GM23338 (cell line): ENCODE data around the gene BFSP2. TPM values are rescaled to one million over a fixed set of nuclear protein-coding genes. Genes with fewer than 3 reads are reported as not detected.

ENCODE experiments used
- ATAC-seq: fragments of 200-7000 bp; cut with Tn5 transposase; 3 replicates; pipeline ENCODE4 v1.9.1; 2020
- DNase-seq: peaks from one replicate; pipeline ENCODE4 v3.0.0-alpha.2; 2015; ENCODE audit warnings: low spot score
- H2AFZ ChIP-seq: fragments of 200-600 bp; sonication (generic); 2 replicates; pipeline ENCODE4 v1.8.0; 2016; ENCODE audit warnings: antibody characterized with exemption, mild to moderate bottlenecking, moderate library complexity
- H3F3A ChIP-seq: fragments of 200-600 bp; sonication (generic); replicated peaks from 2 replicates; pipeline ENCODE4 v1.8.0; 2017; ENCODE audit warnings: antibody characterized with exemption, mixed run types, low read depth
- H3K27ac ChIP-seq: fragments of 200-600 bp; sonication (generic); 2 replicates; pipeline ENCODE4 v1.6.1; 2016; ENCODE audit warnings: low read depth
- H3K27me3 ChIP-seq: fragments of 200-600 bp; sonication (generic); 2 replicates; pipeline ENCODE4 v1.8.0; 2016; ENCODE audit warnings: mild to moderate bottlenecking, mixed run types, moderate library complexity; ENCODE audit not compliant: insufficient read depth
- H3K36me3 ChIP-seq: fragments of 200-600 bp; sonication (generic); 2 replicates; pipeline ENCODE4 v1.8.0; 2016; ENCODE audit warnings: mild to moderate bottlenecking; ENCODE audit not compliant: insufficient read depth
- H3K4me1 ChIP-seq: fragments of 200-600 bp; sonication (generic); 2 replicates; pipeline ENCODE4 v1.8.0; 2016; ENCODE audit warnings: mild to moderate bottlenecking, moderate library complexity; ENCODE audit not compliant: insufficient read depth
- H3K4me2 ChIP-seq: fragments of 200-600 bp; sonication (generic); 2 replicates; pipeline ENCODE4 v1.7.1; 2017; ENCODE audit warnings: mixed run types
- H3K4me3 ChIP-seq: fragments of 200-600 bp; sonication (generic); 2 replicates; pipeline ENCODE4 v1.6.1; 2016; ENCODE audit warnings: mixed run types
- H3K79me2 ChIP-seq: fragments of 200-600 bp; sonication (generic); replicated peaks from 2 replicates; pipeline ENCODE4 v1.8.0; 2017; ENCODE audit warnings: mild to moderate bottlenecking; ENCODE audit not compliant: insufficient read depth
- H3K9me2 ChIP-seq: fragments of 200-600 bp; sonication (generic); 2 replicates; pipeline ENCODE4 v1.8.0; 2017; ENCODE audit not compliant: insufficient read depth
- H4K20me1 ChIP-seq: fragments of 200-600 bp; sonication (generic); replicated peaks from 2 replicates; pipeline ENCODE4 v1.8.0; 2017; ENCODE audit warnings: mild to moderate bottlenecking; ENCODE audit not compliant: insufficient read depth
- H3K27ac Mint-ChIP-seq: 2 replicates; pipeline ENCODE4 v1.8.0; 2020; ENCODE audit warnings: inconsistent platforms, mild to moderate bottlenecking, moderate library complexity, mixed read lengths
- H3K27me3 Mint-ChIP-seq: 3 replicates; pipeline ENCODE4 v1.8.0; 2022; ENCODE audit warnings: low read depth, mild to moderate bottlenecking, moderate library complexity, mixed read lengths, inconsistent platforms; ENCODE audit not compliant: insufficient read depth, poor library complexity
- H3K36me3 Mint-ChIP-seq: 3 replicates; pipeline ENCODE4 v1.8.0; 2021; ENCODE audit warnings: low read depth, mild to moderate bottlenecking, inconsistent platforms, moderate library complexity, mixed read lengths
- H3K4me1 Mint-ChIP-seq: 3 replicates; pipeline ENCODE4 v1.8.0; 2020; ENCODE audit warnings: mild to moderate bottlenecking, inconsistent platforms, mixed read lengths
- H3K4me3 Mint-ChIP-seq: 3 replicates; pipeline ENCODE4 v1.8.0; 2021; ENCODE audit warnings: moderate library complexity, mild to moderate bottlenecking, inconsistent platforms, mixed read lengths
- H3K9me3 Mint-ChIP-seq: 3 replicates; pipeline ENCODE4 v1.8.0; 2020; ENCODE audit warnings: moderate library complexity, mild to moderate bottlenecking, inconsistent platforms, mixed read lengths
- CREB1 ChIP-seq: fragments of 250-450 bp; sonication (Bioruptor Pico); IDR thresholded peaks from 2 replicates; pipeline ENCODE4 v1.5.0; 2020; ENCODE audit warnings: low read depth, mild to moderate bottlenecking, moderate library complexity
- CTCF ChIP-seq, 2 experiments: fragments of 200-600 bp in 1 of 2; sonication (generic) in 1 of 2; conservative IDR thresholded peaks; 2 replicates each; pipeline versions ENCODE4 v1.5.1 to v1.6.1; 2016 to 2017; ENCODE audit warnings: antibody characterized with exemption in 2 of 2, low read depth in 2 of 2, mild to moderate bottlenecking in 2 of 2, moderate library complexity in 1 of 2
- ETS1 ChIP-seq: IDR thresholded peaks from 2 replicates; pipeline ENCODE4 v1.6.1; 2016; ENCODE audit warnings: antibody characterized with exemption
- EZH2 ChIP-seq: fragments of 200-600 bp; sonication (generic); IDR thresholded peaks from one replicate; pipeline ENCODE4 v1.8.0; 2017; ENCODE audit warnings: antibody characterized with exemption, mild to moderate bottlenecking, low read depth; ENCODE audit not compliant: unreplicated experiment
- EZH2phosphoT487 ChIP-seq: fragments of 200-600 bp; sonication (generic); IDR thresholded peaks from one replicate; pipeline ENCODE4 v1.8.1; 2018; ENCODE audit warnings: antibody characterized with exemption; ENCODE audit not compliant: unreplicated experiment
- JUNB ChIP-seq: IDR thresholded peaks from one replicate; pipeline ENCODE4 v1.6.1; 2016; ENCODE audit warnings: antibody characterized with exemption; ENCODE audit not compliant: unreplicated experiment
- NANOG ChIP-seq: IDR thresholded peaks from 2 replicates; pipeline ENCODE4 v1.6.1; 2016; ENCODE audit warnings: antibody characterized with exemption, borderline replicate concordance
- REST ChIP-seq: IDR thresholded peaks from one replicate; pipeline ENCODE4 v1.6.1; 2018; ENCODE audit warnings: antibody characterized with exemption; ENCODE audit not compliant: unreplicated experiment
- STAT1 ChIP-seq: IDR thresholded peaks from one replicate; pipeline ENCODE4 v1.6.1; 2016; ENCODE audit warnings: antibody characterized with exemption; ENCODE audit not compliant: unreplicated experiment
- ZNF114 ChIP-seq: fragments of 250-450 bp; sonication (Bioruptor Pico); IDR thresholded peaks from 2 replicates; pipeline ENCODE4 v1.5.0; 2020; ENCODE audit warnings: mild to moderate bottlenecking, moderate library complexity
- ZNF331 ChIP-seq: fragments of 250-450 bp; sonication (Bioruptor Pico); IDR thresholded peaks from 2 replicates; pipeline ENCODE4 v1.5.0; 2020; ENCODE audit warnings: low read depth, mild to moderate bottlenecking, moderate library complexity
- ZNF462 ChIP-seq: fragments of 250-450 bp; sonication (Bioruptor Pico); IDR thresholded peaks from 2 replicates; pipeline ENCODE4 v1.5.0; 2020; ENCODE audit warnings: mild to moderate bottlenecking, moderate library complexity
- polyA plus RNA-seq: library from polyadenylated mRNA; unstranded; fragments of >200 nt; fragmentation: Nextera tagmentation; extraction: Ambion mirVana; gene quantifications from 2 replicates; pipeline ENCODE4 v1.2.1, GENCODE V29; 2016
- total RNA-seq: library from RNA; depleted of rRNA; stranded (reverse); fragments of >200 nt; shearing (Covaris generic); gene quantifications from 2 replicates; pipeline ENCODE4 v1.2.3, GENCODE V29; 2014

The BFSP2 gene
- total and polyA plus RNA-seq, 2 experiments from 2014 or later: not detected

GRCh38 chr3:133443649-133444422 lies 44.0 kb downstream of the BFSP2 start:
- Histone ChIP-seq H4K20me1 (no peaks in the 10 kb centered on the region), H3K4me1 (no peaks in the 10 kb centered on the region), H3K36me3 (no peaks in the 10 kb centered on the region), H3K4me2 (no peak overlapping the region), H3F3A (no peaks in the 10 kb centered on the region), H3K79me2 (no peaks in the 10 kb centered on the region), H3K4me3 (no peak overlapping the region), H3K27me3 (no peaks in the 10 kb centered on the region), H2AFZ (peak overlapping the region; percentile 76), H3K9me2 (no peaks in the 10 kb centered on the region), H3K27ac (no peak overlapping the region)
- ATAC-seq: no peak
- no peak for DNase-seq
- TF ChIP-seq ZNF114 (CRISPR knock-in tag) (no peak), EZH2 (no peak), CTCF (conservative IDR thresholded peaks at IDR 0.05; ENCODE audit: low read depth in 2 of 2) (no peak), ZNF462 (CRISPR knock-in tag) (no peak), ZNF331 (CRISPR knock-in tag) (no peak), EZH2phosphoT487 (no peak), NANOG (no peak), ETS1 (no peak), STAT1 (no peak), JUNB (no peak), CREB1 (no peak), REST (no peak)
- peaks cover 1% of the 10 kb centered on the region for H3K27me3 Mint-ChIP-seq
- H3K4me1 Mint-ChIP-seq: peaks cover 6% of the 10 kb centered on the region; the same call in 1 of the 3 replicates
- no peak overlapping the region for H3K4me3 Mint-ChIP-seq
- no peak overlapping the region; the same call in 1 of the 2 replicates for H3K27ac Mint-ChIP-seq
- peaks cover 4% of the 10 kb centered on the region; the same call in 2 of the 3 replicates for H3K9me3 Mint-ChIP-seq
- H3K36me3 Mint-ChIP-seq: no peaks in the 10 kb centered on the region
